GM19455 (cell line): ENCODE results near the gene THEM4.
A peak's percentile ranks its signal among the peaks of the same experiment; 100 is the strongest.

Experiments used
- ATAC-seq: cut with Tn5 transposase; IDR thresholded peaks from one replicate; pipeline ENCODE4 v1.9.1; 2021; ENCODE audit not compliant: unreplicated experiment

THEM4 gene

DNA sequence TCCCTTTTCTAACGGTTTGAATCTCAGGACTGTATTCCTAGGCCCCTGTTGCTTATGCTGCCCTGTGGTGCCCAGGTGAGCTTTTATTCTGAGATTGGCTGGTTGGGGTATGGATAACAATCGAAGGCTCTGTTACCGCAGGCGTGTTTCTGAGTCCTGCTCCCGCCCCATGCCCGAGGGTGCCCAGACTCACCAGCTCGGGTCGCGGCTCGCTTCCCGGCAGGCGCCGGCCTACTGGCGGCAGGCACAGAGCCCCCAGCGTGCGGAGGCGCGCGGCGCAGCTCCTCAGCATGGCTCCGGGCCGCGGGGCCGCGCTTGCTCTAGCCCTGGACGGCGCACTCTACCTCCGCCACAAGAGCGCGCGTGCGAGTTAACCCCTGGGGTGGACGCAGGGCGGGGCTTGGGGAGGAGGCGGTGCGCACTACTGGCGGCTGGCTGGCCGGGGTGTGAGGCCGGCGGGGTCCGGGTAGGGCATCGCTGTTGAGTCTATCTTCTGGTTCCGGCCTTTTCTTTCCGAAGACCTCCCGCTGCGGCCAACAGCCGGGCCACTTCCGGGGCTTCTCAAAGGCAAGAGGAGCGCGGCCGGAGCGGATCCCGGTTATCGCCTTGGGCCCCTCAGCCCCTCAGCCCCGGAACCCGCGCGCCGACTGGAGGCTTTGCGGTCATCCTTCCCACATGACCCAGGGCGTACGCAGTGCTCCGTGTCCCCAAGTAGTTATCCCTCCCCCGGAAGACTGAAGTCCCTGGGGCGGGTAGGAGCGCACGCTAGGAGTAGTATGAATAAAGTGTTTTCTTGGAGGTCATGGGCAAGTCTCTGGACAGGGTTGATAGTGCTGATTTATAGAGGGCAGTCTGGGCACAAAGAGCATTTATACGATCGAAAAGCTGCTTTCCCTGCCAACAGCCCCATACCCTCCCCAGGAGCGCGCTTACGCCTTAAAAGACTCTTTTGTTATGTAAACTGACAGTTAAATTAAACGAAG is at the start of gene THEM4:
Gene THEM4, minus strand, starts transcription at position 345 of the 983 bp plus-strand sequence. Its CDS starts 53 bp downstream, at position 292.
- ATAC-seq, result peak; percentile 98

DNA sequence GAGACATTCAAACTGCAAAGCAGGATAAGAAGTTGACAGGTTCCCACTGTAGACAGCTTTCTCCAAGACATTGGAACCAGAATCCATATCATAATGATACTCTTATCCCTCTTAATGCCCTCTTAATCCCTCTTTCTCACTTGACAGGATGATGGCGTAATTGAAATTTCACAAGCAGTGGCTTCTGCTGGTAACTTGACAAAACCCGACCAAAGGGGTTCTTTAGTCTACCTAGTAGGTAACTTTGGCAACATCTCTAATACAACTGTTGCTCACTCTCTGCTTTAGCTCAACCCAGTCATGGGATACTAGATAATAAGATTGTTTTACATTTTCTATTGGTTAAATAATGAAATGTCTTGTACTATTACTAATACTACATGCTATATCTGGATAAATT is 49.6 kb upstream of the THEM4 start:
- no peak for ATAC-seq

DNA sequence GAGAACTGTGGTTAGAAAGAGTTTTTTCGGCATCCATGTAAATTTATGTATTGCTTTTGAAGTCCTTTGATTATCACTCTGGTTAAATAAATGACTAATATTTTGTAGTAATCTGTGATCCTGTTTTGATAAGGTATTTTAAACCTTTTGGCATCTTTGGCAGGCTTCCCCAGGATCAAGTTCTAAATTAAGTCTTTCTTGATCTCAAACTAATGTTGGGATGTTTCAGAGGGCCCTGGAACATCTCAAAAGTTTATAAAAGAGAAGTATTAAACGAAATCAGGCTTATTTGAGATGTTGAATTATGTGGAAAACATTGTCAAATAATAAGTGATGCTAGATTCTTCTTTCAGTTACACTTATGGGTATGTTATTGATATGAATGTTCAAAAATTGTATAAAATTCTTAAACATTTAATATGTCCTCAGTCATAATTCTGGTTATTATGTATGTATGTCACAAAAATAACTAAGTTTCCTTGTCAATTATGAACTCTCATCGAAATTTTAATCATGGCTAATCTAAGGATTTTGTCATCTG is 47.7 kb upstream of the THEM4 start:
- ATAC-seq, result no peak

GRCh38 chr1:151953409-151954094 is 44.2 kb upstream of the THEM4 start:
- ATAC-seq, result no peak

DNA sequence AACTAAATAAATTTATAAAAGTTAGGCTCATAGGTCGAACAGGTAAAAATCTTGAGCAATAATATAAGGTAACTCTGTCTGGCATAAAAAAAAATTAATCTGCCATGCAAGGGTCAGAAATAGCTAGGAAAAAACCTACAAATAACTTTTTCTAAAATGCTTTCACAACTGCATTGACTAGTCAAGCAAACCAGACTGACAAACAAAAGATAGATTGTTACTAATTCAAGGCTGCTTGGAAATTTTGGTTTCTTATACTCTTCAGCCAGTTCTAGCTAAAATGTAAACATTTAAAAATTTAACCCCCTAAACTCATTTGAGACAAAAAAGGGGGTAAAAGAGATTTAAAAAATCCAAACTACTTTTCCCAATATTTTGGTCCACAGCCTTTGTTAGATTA is 43.5 kb upstream of the THEM4 start:
- ATAC-seq, result no peak

GRCh38 chr1:151949371-151950193 is 40.3 kb upstream of the THEM4 start:
- ATAC-seq, result no peak

- no peak for ATAC-seq
Observed at GRCh38 chr1:151948506-151948905, 39.2 kb upstream of the THEM4 start.

DNA sequence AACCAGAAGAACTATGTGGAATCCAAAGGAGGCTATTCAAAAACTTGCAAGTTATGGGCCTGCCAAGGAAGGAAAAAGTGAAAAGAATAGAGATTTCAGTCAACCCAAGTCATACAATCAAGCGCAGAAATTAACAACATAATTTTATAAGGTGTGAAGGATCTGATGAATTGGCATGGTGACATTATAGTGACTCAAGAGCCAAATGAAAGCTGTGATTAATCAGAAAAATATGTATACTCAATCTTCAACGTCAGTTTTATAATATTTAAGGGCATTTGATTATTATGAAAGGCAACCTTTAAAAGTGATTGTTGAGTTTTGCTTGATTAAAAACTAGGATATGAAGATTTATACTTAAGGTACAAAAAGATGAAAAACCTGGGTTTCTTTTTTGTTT is 37.8 kb upstream of the THEM4 start:
- no peak for ATAC-seq

DNA sequence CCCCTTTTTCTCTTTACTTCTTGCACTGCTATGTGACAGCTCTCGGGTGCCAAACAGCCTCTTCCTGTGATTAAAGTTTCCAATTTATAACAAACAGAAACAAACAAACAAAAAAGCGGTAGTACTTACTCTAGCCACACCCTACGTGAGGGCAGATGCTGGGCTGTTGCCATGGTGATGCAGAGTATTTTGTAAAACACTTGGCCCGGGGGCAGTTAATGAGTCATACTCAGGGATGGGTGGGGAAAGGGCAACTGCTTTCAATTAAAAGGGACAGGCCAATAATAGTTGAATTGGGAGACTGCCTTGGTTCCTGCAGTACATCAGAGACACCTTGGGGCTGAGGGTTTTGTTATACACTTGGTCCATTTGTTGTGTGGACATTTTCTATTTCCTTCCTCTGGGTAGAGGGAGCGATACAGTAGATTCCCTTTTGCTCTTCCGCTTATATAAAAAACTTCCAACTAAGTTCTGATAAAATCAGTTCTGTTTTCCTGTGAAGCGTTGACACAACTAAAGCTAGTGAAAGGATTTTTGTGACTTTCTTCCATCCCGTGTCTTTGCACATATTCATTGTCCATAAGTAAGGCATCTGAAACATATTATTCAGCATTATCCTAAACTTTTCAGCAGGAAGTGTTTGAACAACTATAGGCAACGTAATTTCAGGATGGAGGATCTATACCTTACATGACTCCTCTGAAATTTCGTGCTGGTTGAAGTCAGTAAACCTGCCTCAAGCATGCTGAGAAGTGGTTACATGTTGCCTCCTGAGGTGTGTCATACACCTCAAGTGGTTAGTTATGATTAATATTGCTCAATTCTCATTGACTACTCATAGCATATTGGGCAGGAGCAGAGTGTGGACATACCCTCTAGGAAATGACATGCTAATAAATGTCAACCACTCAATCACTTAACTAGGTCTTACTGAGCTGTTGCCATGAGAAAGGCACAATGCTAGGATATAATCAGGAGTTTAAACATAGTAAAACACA is 36.7 kb upstream of the THEM4 start:
- ATAC-seq, result no peak

DNA sequence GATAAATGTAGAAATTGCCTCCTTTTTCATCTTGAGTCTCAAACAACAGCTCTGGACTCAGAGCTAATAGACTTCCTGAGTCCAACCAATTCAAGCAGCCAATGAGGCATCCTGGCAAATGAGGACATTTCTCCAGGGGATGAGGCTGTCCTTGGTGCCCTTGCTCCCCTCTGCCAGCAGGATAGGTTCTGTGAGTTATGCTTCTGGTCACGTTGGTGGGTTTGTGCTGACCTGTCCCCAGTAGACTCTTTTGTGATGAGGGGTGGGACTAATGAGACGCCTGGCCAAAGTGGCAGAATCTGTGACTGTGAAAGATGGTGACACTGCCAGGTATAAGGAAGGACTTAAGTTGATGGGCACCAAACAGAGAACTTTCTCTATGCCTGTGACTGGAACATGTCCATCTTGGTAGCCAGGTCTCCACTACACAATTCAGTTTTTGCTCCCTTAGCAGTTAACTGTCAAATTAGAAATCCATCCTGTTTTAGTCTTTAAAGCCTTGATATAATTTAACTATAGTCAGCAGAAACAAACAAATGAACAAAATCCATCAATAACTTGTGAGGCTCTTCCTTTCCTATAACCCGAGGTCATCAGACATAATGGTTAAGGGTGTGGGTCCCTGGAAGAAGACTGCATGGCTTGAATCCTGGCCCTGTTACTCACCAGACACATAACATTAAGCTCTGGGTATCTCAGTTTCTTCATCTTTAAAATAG is 35.7 kb upstream of the THEM4 start:
- no peak for ATAC-seq

DNA sequence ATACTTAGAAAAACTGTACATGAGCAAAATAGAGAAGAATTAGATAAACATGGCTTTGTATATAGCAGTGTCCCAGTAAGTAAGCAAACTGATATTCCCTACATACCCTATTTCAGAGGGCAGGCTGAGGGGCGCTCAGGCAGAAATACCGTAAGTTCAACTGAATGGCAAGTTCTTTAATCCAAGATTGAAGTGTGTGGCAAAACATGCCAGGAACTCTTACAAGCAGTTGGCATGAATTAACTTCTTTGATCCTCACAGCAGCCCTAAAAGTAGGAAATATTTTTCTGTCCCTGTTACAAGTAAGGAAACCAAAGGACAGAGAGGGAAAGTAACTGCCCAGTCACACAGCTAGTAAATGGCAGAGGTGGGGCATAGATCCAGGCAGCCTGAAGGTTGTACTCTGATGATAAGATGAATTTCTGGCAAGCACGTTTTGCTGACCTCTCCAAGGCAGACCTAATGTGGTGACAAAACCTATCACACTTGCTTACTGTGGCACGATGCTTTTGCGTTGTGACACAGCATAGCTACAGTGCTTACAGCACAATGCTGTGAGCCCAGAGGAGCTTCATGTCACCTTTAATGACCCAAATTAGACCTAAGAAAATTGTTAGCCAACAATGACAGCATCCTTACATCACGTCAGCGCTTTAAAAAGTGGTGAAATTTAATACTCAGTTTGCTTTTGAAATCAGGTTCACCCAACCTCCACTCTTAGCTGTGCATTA is 35.0 kb upstream of the THEM4 start:
- ATAC-seq, result no peak

GRCh38 chr1:151943591-151943990 is 34.3 kb upstream of the THEM4 start:
- ATAC-seq, result no peak

DNA sequence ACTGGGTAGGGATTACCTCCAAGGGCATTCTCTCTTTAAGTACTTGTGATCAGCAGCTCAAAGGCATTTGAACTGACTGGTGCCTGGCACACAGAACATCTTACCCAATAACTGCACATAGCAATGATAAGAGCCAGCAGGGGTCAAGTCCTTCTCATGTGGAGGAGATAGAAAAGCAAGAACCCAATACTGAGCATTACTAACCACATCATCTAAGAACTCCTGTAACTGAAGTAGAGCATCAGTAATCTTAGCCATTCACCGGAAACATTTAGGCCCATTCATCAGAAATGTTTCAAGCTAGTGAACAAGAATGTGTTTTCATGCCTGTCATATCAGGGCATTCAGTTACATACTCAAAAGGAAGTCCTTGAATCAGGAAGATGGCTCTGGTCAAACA is 33.6 kb upstream of the THEM4 start:
- ATAC-seq, result no peak

DNA sequence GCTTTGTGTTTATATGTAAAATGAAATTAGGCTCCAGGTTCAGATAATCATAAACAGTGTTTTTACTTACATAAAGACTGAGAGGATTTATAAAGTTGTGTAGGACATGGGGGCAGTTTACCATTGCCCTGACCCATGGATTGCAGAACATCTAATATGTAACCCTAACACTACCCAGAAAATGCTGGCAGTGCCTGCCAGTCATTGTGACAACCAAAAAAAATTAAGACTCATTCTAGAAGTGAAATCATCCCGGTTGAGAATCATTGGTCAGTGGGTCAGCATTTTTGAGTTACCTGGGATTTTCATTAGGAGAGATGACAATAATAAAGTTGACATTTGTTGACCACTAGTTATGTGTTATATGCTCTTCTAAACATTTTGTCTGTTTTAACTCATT is 31.2 kb upstream of the THEM4 start:
- no peak for ATAC-seq

GRCh38 chr1:151939779-151940178 is 30.5 kb upstream of the THEM4 start:
- ATAC-seq, result no peak

GRCh38 chr1:151939141-151939540 is 29.8 kb upstream of the THEM4 start:
- no peak for ATAC-seq

DNA sequence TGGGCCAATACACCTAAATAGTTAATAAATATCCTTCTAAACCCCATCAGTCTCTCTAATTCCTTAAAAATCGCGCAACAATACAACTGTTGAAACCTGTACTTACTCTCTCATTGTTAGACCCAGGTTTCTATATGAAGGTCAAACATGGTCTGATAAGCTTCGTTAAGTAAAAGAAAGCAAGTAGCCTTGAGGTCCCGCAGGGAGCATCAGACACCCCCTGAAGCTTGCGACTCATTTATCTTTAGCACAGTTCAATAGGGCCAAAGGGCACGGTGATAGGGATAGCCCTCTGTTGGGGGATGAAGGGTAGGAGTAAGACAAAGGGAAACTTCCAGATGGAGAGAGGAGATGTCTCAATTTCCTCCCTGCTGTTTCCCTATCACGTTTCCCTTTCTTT is 27.3 kb upstream of the THEM4 start:
- ATAC-seq, result no peak

GRCh38 chr1:151935894-151936602 is 26.7 kb upstream of the THEM4 start:
- ATAC-seq, result no peak
